ENCODE measurements around the gene IRAK1.
"Not testable (repeated sequence)": the region's sequence is repeated elsewhere in the genome, so short reads cannot be mapped to it uniquely, and the experiment has no call there.

Gene IRAK1

GRCh38 chrX:154018518-154019060, 1.1 kb downstream of the IRAK1 start:
- DNase-seq = no peak

DNA sequence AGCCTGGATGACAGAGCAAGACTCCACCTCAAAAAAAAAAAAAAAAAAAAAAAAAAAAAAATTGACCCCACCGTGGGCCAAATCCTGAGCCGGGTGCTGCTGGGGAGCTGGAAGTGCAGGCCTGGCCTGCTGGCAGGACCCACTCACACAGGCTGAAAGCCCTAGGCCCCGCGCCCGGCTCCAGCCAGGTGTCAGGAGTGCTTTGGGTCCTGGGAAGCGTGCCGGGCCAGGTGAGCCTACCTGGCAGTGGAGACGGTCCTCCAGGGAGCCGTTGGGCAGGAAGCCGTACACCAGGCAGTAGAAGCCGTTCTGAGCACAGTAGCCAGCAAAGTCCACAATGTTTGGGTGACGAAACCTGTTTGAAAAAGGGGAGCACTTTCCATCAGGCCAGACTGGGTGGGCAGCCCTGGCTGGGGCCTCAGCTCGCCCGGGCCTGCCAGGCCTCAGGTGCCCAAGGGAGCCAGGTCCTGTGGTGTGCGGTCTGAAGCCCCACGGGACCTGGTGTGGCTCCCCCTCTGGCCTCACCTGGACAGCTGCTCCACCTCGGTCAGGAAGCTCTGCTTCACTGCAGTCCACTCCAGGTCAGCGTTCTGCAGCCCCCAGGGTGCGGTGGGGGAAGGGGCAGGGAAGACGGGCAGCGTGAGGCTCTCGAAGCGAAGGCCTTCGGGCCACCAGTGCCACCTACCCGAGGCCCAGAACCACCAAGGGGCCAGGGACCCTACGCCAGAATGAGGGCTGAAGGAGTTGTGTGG, 1.8 kb downstream of the IRAK1 start:
- no peak for DNase-seq

DNA sequence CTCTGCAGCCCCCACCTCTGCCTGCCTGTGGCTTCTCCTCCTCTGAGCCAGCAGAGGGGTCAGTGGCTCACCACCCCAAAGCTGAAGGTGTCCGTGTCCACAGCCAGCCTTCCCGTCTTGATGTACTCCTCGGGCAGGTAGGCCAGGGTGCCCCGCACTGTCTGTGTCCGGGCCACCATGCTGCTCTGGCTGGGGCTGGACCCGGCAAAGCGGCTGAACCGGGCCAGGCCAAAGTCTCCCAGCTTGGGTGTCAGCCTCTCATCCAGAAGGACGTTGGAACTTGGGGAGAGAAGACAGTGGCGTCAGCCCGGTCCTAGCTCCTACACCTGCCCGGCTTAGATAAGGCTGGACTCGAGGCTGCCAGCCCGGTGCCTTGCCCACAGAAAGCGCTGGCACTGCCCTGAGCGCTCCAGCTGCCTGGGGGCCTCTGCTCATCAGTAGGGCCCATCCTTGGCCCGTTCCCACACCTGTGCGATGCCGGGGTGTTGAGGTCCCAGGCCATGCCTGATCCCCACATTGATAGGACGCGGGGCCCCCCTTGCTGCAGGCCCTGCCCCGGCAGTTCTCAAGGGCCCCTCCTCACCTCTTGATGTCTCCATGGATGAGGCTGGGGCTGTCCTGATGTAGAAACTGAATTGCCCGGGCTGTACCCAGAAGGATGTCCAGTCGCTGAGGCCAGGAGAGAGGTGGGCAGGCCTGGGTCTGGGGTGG, 3.2 kb downstream of the IRAK1 start:
- DNase-seq = no peak

- DNase-seq = no peak
Measured at GRCh38 chrX:154015581-154016264, 4.0 kb downstream of the IRAK1 start.

DNA sequence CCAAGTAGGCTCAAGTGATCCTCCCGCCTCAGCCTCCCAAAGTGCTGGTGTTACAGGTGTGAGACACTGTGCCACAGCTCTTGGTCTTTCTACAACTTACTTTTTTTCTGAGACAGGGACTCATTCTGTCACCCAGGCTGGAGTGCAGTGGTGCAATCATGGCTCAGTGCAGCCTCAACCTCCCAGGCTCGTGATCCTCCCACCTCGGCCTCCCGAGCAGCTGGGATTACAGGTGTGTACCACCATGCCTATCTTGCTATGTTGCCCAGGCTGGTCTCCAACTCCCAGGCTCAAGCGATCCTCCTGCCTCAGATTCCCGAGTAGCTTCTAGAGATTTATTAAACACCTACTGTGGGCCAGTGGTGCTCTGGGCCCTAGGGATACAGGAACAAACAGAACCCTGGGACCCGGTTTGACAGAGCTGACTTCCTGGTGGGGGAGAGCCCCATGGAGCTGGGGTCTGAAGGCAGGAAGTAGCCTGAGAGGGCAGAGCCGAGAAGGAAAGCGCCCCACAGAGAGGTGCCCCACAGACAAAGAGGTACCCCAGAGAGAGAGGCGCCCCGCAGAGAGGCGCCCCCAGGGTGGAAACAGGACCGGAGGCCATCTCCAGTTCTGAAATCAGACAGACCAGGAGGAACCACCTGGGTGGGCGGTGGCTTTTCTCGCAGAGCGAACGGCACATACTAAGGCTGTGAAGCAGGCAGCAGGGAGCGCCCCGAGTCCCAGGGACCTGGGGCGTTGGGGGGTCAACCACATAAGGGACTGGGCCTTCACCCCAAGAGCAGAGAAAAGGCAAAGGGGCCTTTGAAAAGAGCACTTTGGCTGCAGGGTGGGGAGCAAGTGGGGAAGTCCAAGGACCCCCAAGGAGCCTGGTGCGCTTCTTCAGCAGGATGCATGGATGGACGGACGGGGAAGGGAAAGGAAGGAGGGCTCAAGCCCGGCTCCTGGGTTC, 5.0 kb downstream of the IRAK1 start:
- no peak for DNase-seq

DNA sequence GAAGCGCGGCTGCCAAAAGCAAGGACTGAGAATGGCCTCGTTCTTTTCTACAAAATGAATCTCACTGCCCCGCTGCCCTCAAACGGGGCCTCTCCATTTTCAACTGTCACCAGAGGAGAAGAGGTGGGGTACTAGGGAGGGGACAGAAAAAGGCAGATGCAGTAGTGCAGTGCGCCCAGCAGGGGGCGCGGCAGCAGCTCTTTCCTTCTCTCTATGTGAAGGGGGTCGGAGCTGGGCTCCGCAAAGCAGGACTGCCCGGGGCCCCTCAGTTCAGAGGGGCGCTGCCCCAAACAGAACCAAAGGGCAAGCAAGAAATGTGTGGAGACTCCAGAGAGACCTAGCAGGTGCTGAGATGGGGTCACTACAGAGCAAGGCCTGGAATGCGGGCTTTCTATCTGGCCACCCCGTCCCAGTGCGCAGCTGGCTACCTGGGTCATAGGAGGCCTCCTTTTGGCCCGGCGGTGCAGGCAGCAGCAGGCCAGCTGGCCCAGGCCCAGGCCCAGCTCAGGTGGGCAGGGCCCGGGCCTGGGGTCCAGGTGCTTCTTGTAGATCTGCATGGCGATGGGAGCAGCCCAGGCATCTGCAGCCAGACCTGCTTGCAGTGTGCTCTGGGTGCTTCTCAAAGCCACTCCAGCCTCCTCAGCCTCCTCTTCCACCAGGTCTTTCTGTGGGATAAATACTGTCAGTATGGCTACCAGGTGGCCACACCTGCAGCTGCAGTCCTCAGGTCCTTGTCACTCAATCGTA, 5.9 kb downstream of the IRAK1 start:
- DNase-seq = peak in 1 of 2 experiments; percentile 21

DNA sequence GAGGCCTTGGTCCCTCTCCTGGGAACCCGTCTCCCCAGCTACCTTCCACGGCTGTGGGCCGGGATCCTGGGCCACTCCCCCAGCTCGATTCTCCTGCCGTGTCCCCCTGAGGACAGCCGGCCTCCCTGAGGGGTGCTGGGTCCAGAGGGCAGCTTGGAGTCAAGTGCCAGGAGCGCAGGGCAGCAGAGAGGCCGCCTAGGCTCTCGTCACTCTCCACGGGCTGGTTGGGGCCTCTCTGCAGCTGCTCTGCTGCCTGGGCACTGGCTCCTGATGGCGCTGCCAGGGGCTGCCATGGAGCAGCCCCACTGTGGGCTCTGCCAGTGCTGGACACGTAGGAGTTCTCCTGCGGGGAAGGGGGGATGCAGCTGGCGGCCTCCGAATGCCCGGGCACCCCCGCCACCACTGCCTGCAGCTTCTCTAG, 6.7 kb downstream of the IRAK1 start:
- DNase-seq = no peak

DNA sequence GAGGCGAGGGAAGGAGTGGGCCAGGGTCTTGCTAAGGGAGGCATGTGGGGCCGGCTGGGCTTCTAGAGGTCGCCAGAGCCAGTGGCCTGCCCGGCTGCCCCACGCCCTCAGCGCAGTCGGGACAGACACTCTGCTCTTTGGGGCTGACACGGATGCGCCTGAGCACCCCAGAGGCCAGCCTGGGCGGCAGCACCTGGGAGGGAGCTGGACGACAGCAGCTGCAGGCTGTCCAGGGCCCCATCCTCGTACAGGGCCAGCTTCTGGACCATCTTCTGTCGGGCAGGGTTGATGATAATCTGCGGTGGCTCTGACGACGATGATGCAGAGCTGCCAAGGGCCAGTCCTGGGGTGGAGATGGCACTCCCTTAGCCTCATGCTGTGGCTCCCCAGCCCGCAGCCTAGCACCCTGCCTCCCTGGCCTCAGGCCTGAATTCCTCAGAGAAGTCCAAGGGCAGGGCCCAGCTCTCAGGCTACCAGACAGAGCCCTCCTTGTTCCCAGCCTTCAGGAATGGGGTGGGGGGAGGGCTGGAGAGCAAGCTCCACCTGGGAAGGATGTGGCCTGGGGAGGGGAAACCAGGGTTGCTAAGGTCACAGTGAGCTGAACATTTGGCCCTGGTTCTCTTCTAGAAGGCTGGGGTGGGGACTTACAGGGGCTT, 7.2 kb downstream of the IRAK1 start:
- no peak for DNase-seq

DNA sequence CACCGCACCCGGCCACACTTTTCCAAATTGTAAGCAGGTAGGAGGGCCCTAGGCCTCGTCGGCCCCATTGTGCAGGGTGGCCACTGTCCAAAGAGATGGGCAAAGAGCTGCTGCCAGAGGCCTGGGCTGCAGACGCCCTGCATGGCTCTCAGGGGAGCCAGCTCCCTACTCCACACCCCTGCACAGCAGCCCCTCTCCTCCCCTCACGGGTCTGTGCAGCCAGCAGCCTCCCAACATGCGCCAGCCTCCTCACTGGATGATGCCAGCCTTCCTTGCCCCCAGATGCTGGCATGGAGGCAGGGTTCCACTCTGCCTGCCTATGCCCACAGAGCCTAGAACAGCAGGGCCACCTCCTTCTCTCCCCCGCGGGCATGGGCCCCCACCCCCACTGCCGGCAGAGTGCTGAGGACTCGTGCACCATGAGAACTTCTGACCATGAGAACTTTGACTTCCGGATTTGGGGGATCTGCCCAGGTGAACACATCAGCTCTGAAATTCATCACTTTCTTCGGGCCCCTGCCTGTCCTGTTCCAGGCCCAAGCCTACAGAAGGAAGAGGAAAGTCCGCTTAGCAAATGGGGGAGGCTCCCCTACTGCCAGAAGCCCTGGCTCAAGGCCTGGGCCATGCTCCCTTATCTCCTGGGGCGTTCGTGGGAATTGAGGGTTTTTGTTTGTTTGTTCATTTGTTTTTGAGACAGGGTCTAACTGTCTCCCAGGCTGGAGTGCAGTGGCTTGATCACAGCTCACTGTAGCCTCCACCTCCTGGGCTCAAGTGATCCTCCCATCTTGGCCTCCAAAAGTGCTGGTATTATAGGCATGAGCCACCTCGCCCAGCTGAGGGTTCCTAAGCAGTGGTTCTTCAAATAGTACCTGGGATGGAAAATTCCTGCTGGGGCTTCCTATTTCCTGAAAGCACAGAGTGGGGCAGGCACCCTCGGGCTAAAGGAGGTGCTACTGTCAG, 8.0 kb downstream of the IRAK1 start:
- no peak for DNase-seq

- no peak for DNase-seq
Measured at GRCh38 chrX:154010330-154011087, 9.2 kb downstream of the IRAK1 start.

- no peak for DNase-seq
Measured at GRCh38 chrX:154008521-154008920, 11.2 kb downstream of the IRAK1 start.

- DNase-seq = no peak
Measured at GRCh38 chrX:154006947-154007346, 12.8 kb downstream of the IRAK1 start.

DNA sequence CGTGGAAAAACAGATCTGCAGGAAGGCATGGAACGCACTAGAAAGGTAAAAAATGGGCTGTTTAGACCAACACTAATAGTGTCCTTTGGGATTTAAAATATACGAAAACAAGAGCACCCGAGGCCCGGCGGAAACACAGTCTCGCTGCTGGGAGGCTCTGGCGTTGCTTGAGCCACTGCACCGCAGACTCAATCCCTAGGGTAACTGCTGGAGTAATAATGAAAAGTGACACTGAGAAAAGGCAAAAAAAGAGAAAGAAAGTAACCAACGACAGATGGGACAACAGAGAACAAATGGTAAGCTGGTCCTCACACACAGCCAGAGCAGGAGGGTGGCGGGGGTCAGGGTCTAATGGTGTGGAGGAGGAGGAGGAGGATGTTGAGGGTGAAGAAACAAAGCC, 15.4 kb downstream of the IRAK1 start:
- no peak for DNase-seq

DNA sequence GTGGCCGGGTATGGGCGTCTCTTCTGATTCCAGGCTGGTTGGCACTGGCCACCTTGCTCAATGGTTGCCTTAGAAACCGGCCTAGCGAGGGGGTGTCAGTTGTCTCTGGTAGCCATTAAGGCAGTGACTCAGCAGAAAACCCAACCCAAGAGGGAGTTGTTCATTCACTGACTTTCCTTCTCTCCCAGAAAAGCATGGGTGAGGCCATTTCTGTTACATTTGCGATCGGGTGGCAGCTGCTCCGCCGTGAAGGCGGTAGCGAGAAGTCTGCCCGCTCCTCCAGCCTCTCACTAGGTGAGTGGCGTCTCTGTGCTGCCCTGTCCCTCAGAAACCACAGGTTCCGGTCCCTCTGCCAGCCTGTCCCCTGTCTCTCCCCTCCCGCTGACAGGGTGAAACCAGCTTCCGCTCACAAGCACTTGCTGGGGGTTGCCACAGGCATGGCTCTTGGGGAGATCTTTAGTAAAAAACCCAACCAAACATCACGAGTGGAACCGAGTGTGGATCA, 17.4 kb downstream of the IRAK1 start:
- no peak for DNase-seq

DNA sequence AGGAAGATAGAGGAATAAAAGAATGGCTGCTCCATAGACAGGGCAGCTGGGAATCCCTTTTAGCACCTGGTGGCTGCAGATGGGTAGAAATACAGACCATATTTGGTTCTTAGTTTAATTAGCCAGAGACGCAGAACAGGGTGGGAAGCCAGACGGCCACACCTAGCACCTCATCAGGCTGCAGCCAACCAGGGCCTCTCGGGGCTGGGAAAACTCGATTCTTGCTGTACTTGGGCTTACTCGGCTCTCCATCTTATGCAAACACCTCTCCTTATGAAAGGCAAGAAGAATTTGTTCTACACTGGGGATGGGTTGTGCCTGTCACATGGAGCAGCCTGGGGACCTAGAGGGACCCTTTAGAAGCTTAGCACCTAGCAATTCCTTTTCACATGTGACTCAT, 19.7 kb downstream of the IRAK1 start:
- no peak for DNase-seq

- DNase-seq = no peak
Measured at GRCh38 chrX:153999359-154000037, 20.2 kb downstream of the IRAK1 start.

- DNase-seq = no peak
Measured at GRCh38 chrX:153995504-153995903, 24.2 kb downstream of the IRAK1 start.

DNA sequence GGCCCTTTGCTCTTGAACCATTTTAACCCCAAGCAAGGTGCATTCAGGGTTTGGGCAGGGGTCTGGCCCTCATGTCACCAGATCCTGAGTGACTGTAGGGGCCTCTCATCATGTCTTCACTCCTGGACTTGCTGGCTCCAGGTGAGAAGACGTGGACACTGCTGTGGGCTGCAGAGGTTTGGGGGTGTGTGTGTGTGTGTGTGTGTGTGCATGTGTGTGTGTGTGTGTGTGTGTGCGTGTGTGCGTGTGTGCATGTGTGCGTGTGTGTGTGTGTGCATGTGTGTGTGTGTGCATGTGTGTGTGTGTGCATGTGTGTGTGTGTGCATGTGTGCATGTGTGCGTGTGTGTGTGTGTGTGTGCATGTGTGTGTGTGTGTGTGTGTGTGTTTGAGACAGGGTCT, 25.3 kb downstream of the IRAK1 start:
- not testable (repeated sequence) for DNase-seq

All from SW 1271 (cell line).